ENCODE measurements around the gene FGF14. TPM values are rescaled to one million over a fixed set of nuclear protein-coding genes. Genes with fewer than 3 reads are reported as not detected.

The FGF14 gene
- total RNA-seq, 1 donor from 2014 or later = 0.06 TPM

GRCh38 chr13:101727118-101727517 lies 674.7 kb downstream of the FGF14 start:
- TF ChIP-seq, protein P1, sequence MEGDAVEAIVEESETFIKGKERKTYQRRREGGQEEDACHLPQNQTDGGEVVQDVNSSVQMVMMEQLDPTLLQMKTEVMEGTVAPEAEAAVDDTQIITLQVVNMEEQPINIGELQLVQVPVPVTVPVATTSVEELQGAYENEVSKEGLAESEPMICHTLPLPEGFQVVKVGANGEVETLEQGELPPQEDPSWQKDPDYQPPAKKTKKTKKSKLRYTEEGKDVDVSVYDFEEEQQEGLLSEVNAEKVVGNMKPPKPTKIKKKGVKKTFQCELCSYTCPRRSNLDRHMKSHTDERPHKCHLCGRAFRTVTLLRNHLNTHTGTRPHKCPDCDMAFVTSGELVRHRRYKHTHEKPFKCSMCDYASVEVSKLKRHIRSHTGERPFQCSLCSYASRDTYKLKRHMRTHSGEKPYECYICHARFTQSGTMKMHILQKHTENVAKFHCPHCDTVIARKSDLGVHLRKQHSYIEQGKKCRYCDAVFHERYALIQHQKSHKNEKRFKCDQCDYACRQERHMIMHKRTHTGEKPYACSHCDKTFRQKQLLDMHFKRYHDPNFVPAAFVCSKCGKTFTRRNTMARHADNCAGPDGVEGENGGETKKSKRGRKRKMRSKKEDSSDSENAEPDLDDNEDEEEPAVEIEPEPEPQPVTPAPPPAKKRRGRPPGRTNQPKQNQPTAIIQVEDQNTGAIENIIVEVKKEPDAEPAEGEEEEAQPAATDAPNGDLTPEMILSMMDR (conservative IDR thresholded peaks at IDR 0.05; ENCODE audit: low read depth, low read length) = no peak
- H3K4me3 ChIP-seq (ENCODE audit: low read depth, low read length) = no peak overlapping the region
- DNase-seq (ENCODE audit: low read depth) = no peak

- no peak for DNase-seq (ENCODE audit: low read depth)
- TF ChIP-seq, protein P1 (conservative IDR thresholded peaks at IDR 0.05; ENCODE audit: low read depth, low read length) = no peak
- H3K4me3 ChIP-seq (ENCODE audit: low read depth, low read length) = peak overlapping the region; percentile 9
These were observed 675.2 kb downstream of the FGF14 start for GRCh38 chr13:101726681-101727080.

- TF ChIP-seq, protein P1 (conservative IDR thresholded peaks at IDR 0.05; ENCODE audit: low read depth, low read length) = no peak
- DNase-seq (ENCODE audit: low read depth) = no peak
- H3K4me3 ChIP-seq (ENCODE audit: low read depth, low read length) = no peak overlapping the region
These were observed 683.4 kb downstream of the FGF14 start for GRCh38 chr13:101718496-101718895.

DNA sequence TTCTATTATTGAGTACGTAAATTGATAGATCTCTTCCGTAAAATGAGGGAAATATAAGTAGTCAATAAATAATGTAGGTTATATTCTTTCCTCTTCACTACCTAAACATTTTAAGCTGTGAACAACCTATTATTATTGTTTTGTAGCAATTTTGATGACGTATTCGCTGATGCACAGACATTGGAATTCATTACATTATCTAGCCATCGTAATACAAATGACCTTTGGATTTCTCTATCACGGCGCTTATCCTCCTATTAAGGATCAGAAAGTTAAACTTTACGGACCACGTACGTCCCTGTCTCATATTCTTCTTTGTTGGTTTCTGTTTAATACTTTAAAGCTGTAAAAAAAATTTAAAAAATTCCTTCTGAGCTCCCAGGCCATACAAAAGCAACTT lies 684.5 kb downstream of the FGF14 start:
- DNase-seq (ENCODE audit: low read depth) = no peak
- H3K4me3 ChIP-seq (ENCODE audit: low read depth, low read length) = no peak overlapping the region
- TF ChIP-seq, protein P1 (conservative IDR thresholded peaks at IDR 0.05; ENCODE audit: low read depth, low read length) = no peak

- no peak for DNase-seq (ENCODE audit: low read depth)
- H3K4me3 ChIP-seq (ENCODE audit: low read depth, low read length) = no peak overlapping the region
- TF ChIP-seq, protein P1 (conservative IDR thresholded peaks at IDR 0.05; ENCODE audit: low read depth, low read length) = no peak
These were observed 687.7 kb downstream of the FGF14 start for GRCh38 chr13:101714195-101714594.

GRCh38 chr13:101712026-101712348 lies 689.9 kb downstream of the FGF14 start:
- TF ChIP-seq, protein P1 (conservative IDR thresholded peaks at IDR 0.05; ENCODE audit: low read depth, low read length) = no peak
- no peak for DNase-seq (ENCODE audit: low read depth)
- no peak overlapping the region for H3K4me3 ChIP-seq (ENCODE audit: low read depth, low read length)

DNA sequence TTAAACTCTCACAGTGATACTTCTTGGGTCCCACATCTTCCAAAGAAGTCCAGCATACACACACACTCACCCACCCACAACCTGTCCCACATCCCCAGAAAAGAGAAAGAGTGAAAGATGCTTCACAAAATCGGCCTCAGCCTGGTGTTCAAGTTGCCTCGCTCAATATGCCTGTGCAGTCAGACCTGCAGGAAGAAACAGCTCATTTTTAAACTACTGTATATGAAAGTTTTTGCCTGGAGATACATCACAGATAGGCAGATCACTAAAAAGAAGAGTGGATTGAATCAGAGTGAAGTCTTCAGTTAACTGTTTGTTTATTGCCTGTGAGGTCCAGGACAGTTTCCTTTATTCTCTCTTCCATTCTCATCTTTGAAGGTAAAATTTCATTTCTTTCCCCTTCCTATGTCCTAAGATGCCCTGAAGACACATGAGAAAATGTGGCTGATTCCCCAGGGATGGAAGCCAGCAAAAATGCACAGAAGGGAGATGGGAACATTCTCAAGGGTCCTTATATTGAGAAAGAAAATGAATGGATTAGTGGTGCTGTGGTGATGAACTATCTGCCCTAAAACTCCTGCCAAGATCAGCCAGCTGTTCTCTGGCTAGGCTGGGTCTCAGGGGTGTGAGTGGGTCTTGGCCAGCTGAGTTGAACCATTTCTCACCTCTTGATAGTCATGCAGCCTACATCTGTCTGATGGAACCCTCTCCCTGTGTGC lies 690.4 kb downstream of the FGF14 start:
- TF ChIP-seq, protein P1 (conservative IDR thresholded peaks at IDR 0.05; ENCODE audit: low read depth, low read length) = no peak
- no peak overlapping the region for H3K4me3 ChIP-seq (ENCODE audit: low read depth, low read length)
- no peak for DNase-seq (ENCODE audit: low read depth)
